Measurements from ENCODE around the gene CRYL1. TPM values are rescaled to one million over a fixed set of nuclear protein-coding genes. Genes with fewer than 3 reads are reported as not detected.

The CRYL1 gene
- total RNA-seq, 5 donors from 2014 or later (not counting 1 experiment from before 2014, with no cell fraction given): 12.3 to 21.5 (median 17.9) TPM

GRCh38 chr13:20466371-20466770 lies 59.3 kb downstream of the CRYL1 start:
- Mint-ChIP-seq H3K27ac (no peak overlapping the region), H3K36me3 (peaks cover 15% of the 10 kb centered on the region), H3K4me3 (no peak overlapping the region), H3K9me3 (no peaks in the 10 kb centered on the region), H3K27me3 (no peaks in the 10 kb centered on the region), H3K4me1 (peaks cover 2 to 7% (median 4%) of the 10 kb centered on the region in 3 donors)
- H3K4me1 ChIP-seq (ENCODE audit: control insufficient read depth in 1 of 2, extremely low read depth in 1 of 2, insufficient read depth in 2 of 2, low read length in 2 of 2): peaks cover 2 to 3% of the 10 kb centered on the region in 2 experiments
- H3K4me3 ChIP-seq (ENCODE audit: control insufficient read depth in 1 of 2, extremely low read depth in 1 of 2, low read length in 1 of 2): no peak overlapping the region
- no peak for ATAC-seq (replicated peaks in 1 of 4)
- no peaks in the 10 kb centered on the region for H3K36me3 ChIP-seq (ENCODE audit: control insufficient read depth in 2 of 2, extremely low read depth in 1 of 2, insufficient read depth in 1 of 2, low read length in 1 of 2)
- H3K27ac ChIP-seq (ENCODE audit: low read length): no peak overlapping the region
- no peaks in the 10 kb centered on the region for H3K9me3 ChIP-seq
- ChIA-PET CTCF (no interaction called here), POLR2A (no interaction called here)
- no peak for DNase-seq
- no CpG with 5 or more reads among the region's 2 CpGs for WGBS (ENCODE audit: insufficient coverage)
- H3K27me3 ChIP-seq (replicated peaks in 1 of 2; ENCODE audit: control insufficient read depth in 2 of 2, extremely low read depth in 1 of 2, insufficient read depth in 2 of 2, low read length in 1 of 2): no peaks in the 10 kb centered on the region

GRCh38 chr13:20465218-20465879 lies 60.3 kb downstream of the CRYL1 start:
- H3K4me3 ChIP-seq (ENCODE audit: control insufficient read depth in 1 of 2, extremely low read depth in 1 of 2, low read length in 1 of 2): no peak overlapping the region
- Mint-ChIP-seq H3K36me3 (peaks cover 16% of the 10 kb centered on the region), H3K27me3 (no peaks in the 10 kb centered on the region), H3K27ac (no peak overlapping the region), H3K4me1 (peaks cover 7 to 15% (median 9%) of the 10 kb centered on the region in 3 donors), H3K4me3 (no peak overlapping the region), H3K9me3 (peaks cover 0 to 3% (median 0%) of the 10 kb centered on the region in 3 donors)
- H3K9me3 ChIP-seq: no peaks in the 10 kb centered on the region
- ATAC-seq (replicated peaks in 1 of 4) (no peak), DNase-seq (no peak)
- POLR2A ChIA-PET: no interaction called here
- CTCF ChIA-PET: no interaction called here
- no peak overlapping the region for H3K27ac ChIP-seq (ENCODE audit: low read length)
- no peaks in the 10 kb centered on the region for H3K36me3 ChIP-seq (ENCODE audit: control insufficient read depth in 2 of 2, extremely low read depth in 1 of 2, insufficient read depth in 1 of 2, low read length in 1 of 2)
- no peaks in the 10 kb centered on the region for H3K27me3 ChIP-seq (replicated peaks in 1 of 2; ENCODE audit: control insufficient read depth in 2 of 2, extremely low read depth in 1 of 2, insufficient read depth in 2 of 2, low read length in 1 of 2)
- peaks cover 0 to 6% of the 10 kb centered on the region in 2 experiments for H3K4me1 ChIP-seq (ENCODE audit: control insufficient read depth in 1 of 2, extremely low read depth in 1 of 2, insufficient read depth in 2 of 2, low read length in 2 of 2)
- 84% methylated on average over 4 of the region's 6 CpGs for WGBS (ENCODE audit: insufficient coverage)

DNA sequence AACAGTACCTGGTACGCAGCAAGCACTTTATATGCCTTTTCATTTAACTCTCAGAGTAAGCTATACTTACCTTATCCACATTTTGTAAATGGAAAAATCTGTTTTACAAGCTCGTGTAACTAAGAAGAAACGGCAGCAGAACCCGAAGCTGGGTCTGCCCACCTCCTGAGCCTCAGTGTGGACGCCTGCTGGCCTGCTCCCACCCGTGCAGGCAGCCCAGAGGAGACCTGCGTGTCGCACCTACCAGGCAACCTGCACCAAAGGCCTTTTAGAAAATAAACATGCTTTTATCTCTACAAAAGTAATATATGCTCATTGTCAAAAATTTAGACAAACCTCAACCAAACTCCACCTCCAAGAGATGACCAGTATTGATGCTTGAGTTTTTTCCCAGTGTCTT lies 62.7 kb downstream of the CRYL1 start:
- WGBS (ENCODE audit: insufficient coverage): 76% methylated on average over 8 of the region's 8 CpGs
- ChIA-PET CTCF (no interaction called here), POLR2A (no interaction called here)
- DNase-seq (no peak), ATAC-seq (replicated peaks in 1 of 4) (no peak)
- Histone ChIP-seq H3K27ac (ENCODE audit: low read length) (no peak overlapping the region), H3K9me3 (no peaks in the 10 kb centered on the region), H3K4me1 (ENCODE audit: control insufficient read depth in 1 of 2, extremely low read depth in 1 of 2, insufficient read depth in 2 of 2, low read length in 2 of 2) (peaks cover 0 to 6% of the 10 kb centered on the region in 2 experiments), H3K4me3 (ENCODE audit: control insufficient read depth in 1 of 2, extremely low read depth in 1 of 2, low read length in 1 of 2) (no peak overlapping the region), H3K36me3 (ENCODE audit: control insufficient read depth in 2 of 2, extremely low read depth in 1 of 2, insufficient read depth in 1 of 2, low read length in 1 of 2) (no peaks in the 10 kb centered on the region), H3K27me3 (replicated peaks in 1 of 2; ENCODE audit: control insufficient read depth in 2 of 2, extremely low read depth in 1 of 2, insufficient read depth in 2 of 2, low read length in 1 of 2) (no peaks in the 10 kb centered on the region)
- H3K27me3 Mint-ChIP-seq: no peaks in the 10 kb centered on the region
- H3K4me3 Mint-ChIP-seq: no peak overlapping the region
- peaks cover 11 to 13% (median 13%) of the 10 kb centered on the region in 3 donors for H3K4me1 Mint-ChIP-seq
- H3K36me3 Mint-ChIP-seq: peaks cover 7% of the 10 kb centered on the region
- H3K9me3 Mint-ChIP-seq: peaks cover 0 to 3% (median 0%) of the 10 kb centered on the region in 3 donors
- H3K27ac Mint-ChIP-seq: no peak overlapping the region

- H3K4me1 ChIP-seq (ENCODE audit: control insufficient read depth in 1 of 2, extremely low read depth in 1 of 2, insufficient read depth in 2 of 2, low read length in 2 of 2): peaks cover 0 to 9% of the 10 kb centered on the region in 2 experiments
- no peaks in the 10 kb centered on the region for H3K36me3 ChIP-seq (ENCODE audit: control insufficient read depth in 2 of 2, extremely low read depth in 1 of 2, insufficient read depth in 1 of 2, low read length in 1 of 2)
- H3K27me3 ChIP-seq (replicated peaks in 1 of 2; ENCODE audit: control insufficient read depth in 2 of 2, extremely low read depth in 1 of 2, insufficient read depth in 2 of 2, low read length in 1 of 2): no peaks in the 10 kb centered on the region
- ATAC-seq (replicated peaks in 1 of 4): no peak
- H3K27ac ChIP-seq (ENCODE audit: low read length): no peak overlapping the region
- ChIA-PET POLR2A (no interaction called here), CTCF (no interaction called here)
- Mint-ChIP-seq H3K4me3 (no peak overlapping the region), H3K27ac (no peak overlapping the region), H3K4me1 (peaks cover 15 to 17% (median 17%) of the 10 kb centered on the region in 3 donors), H3K9me3 (peaks cover 0 to 3% (median 0%) of the 10 kb centered on the region in 3 donors), H3K27me3 (no peaks in the 10 kb centered on the region), H3K36me3 (peaks cover 10% of the 10 kb centered on the region)
- no peaks in the 10 kb centered on the region for H3K9me3 ChIP-seq
- H3K4me3 ChIP-seq (ENCODE audit: control insufficient read depth in 1 of 2, extremely low read depth in 1 of 2, low read length in 1 of 2): no peak overlapping the region
- DNase-seq: no peak
- WGBS (ENCODE audit: insufficient coverage): 100% methylated on average over 2 of the region's 6 CpGs
Observed at GRCh38 chr13:20462533-20462915, 63.1 kb downstream of the CRYL1 start.

DNA sequence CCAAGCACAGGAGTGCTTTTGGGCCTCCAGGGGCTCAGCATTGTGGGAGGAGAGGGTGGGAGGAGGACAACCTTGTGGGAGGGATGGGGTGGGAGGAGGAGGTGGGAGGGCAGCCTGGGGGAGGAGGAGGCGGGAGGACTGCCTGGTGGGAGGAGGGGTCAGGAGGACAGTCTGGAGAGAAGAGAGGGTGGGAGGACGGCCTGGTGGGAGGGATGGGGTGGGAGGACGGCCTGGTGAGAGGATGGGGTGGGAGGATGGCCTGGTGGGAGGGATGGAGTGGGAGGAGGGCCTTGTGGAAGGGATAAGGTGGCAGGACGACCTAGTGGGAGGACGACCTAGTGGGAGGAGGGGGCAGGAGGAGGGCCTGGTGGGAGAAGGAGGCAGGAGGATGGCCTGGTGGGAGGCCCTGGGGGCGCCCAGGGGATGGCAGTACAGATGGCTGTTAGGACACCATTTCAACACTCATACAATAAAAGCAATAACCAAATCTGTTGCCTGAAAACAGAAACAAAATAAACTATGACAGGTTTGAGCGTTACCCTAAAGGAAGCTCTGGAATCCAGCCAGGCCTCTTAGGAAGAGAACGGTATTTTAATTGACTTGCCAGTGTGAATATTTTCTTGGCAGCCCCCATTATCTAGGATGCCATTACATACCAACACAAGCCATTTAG lies 63.7 kb downstream of the CRYL1 start:
- 57% methylated on average over 2 of the region's 8 CpGs for WGBS (ENCODE audit: insufficient coverage)
- H3K4me3 ChIP-seq (ENCODE audit: control insufficient read depth in 1 of 2, extremely low read depth in 1 of 2, low read length in 1 of 2): no peak overlapping the region
- H3K36me3 ChIP-seq (ENCODE audit: control insufficient read depth in 2 of 2, extremely low read depth in 1 of 2, insufficient read depth in 1 of 2, low read length in 1 of 2): no peaks in the 10 kb centered on the region
- Mint-ChIP-seq H3K4me3 (no peak overlapping the region), H3K4me1 (peaks cover 19 to 22% (median 21%) of the 10 kb centered on the region in 3 donors), H3K27me3 (no peaks in the 10 kb centered on the region), H3K27ac (no peak overlapping the region), H3K9me3 (peaks cover 0 to 3% (median 0%) of the 10 kb centered on the region in 3 donors), H3K36me3 (peaks cover 11% of the 10 kb centered on the region)
- no peak for ATAC-seq (replicated peaks in 1 of 4)
- no peak overlapping the region for H3K27ac ChIP-seq (ENCODE audit: low read length)
- no peak for DNase-seq
- ChIA-PET CTCF (no interaction called here), POLR2A (no interaction called here)
- H3K9me3 ChIP-seq: no peaks in the 10 kb centered on the region
- H3K27me3 ChIP-seq (replicated peaks in 1 of 2; ENCODE audit: control insufficient read depth in 2 of 2, extremely low read depth in 1 of 2, insufficient read depth in 2 of 2, low read length in 1 of 2): no peaks in the 10 kb centered on the region
- H3K4me1 ChIP-seq (ENCODE audit: control insufficient read depth in 1 of 2, extremely low read depth in 1 of 2, insufficient read depth in 2 of 2, low read length in 2 of 2): peaks cover 0 to 11% of the 10 kb centered on the region in 2 experiments

GRCh38 chr13:20461481-20461859 lies 64.2 kb downstream of the CRYL1 start:
- peaks cover 0 to 15% of the 10 kb centered on the region in 2 experiments for H3K4me1 ChIP-seq (ENCODE audit: control insufficient read depth in 1 of 2, extremely low read depth in 1 of 2, insufficient read depth in 2 of 2, low read length in 2 of 2)
- H3K27ac Mint-ChIP-seq: no peak overlapping the region

More at GRCh38 chr13:20461481-20461859, 64.2 kb downstream of the CRYL1 start:
- Mint-ChIP-seq H3K27me3 (no peaks in the 10 kb centered on the region), H3K36me3 (peaks cover 11% of the 10 kb centered on the region), H3K9me3 (peaks cover 0 to 3% (median 0%) of the 10 kb centered on the region in 3 donors), H3K4me1 (peaks cover 19 to 27% (median 21%) of the 10 kb centered on the region in 3 donors), H3K4me3 (no peak overlapping the region)
- ATAC-seq (replicated peaks in 1 of 4) (no peak), DNase-seq (no peak)
- no peaks in the 10 kb centered on the region for H3K36me3 ChIP-seq (ENCODE audit: control insufficient read depth in 2 of 2, extremely low read depth in 1 of 2, insufficient read depth in 1 of 2, low read length in 1 of 2)
- H3K4me3 ChIP-seq (ENCODE audit: control insufficient read depth in 1 of 2, extremely low read depth in 1 of 2, low read length in 1 of 2): no peak overlapping the region
- H3K27me3 ChIP-seq (replicated peaks in 1 of 2; ENCODE audit: control insufficient read depth in 2 of 2, extremely low read depth in 1 of 2, insufficient read depth in 2 of 2, low read length in 1 of 2): no peaks in the 10 kb centered on the region
- WGBS (ENCODE audit: insufficient coverage): no CpG with 5 or more reads among the region's 2 CpGs
- CTCF ChIA-PET: no interaction called here
- H3K9me3 ChIP-seq: no peaks in the 10 kb centered on the region
- POLR2A ChIA-PET: no interaction called here
- no peak overlapping the region for H3K27ac ChIP-seq (ENCODE audit: low read length)

Data from T-cell (primary cell).